HG02759 (cell line): ENCODE data around the gene CFAP99.
"Not testable (repeated sequence)": the region's sequence is repeated elsewhere in the genome, so short reads cannot be mapped to it uniquely, and the experiment has no call there.

ENCODE experiments used
- ATAC-seq: cut with Tn5 transposase; IDR thresholded peaks from one replicate; pipeline ENCODE4 v1.9.1; 2021; ENCODE audit warnings: mild to moderate bottlenecking, moderate library complexity; ENCODE audit not compliant: unreplicated experiment

Gene CFAP99

GRCh38 chr4:2418650-2419571 lies at the start of gene CFAP99:
Gene CFAP99, plus strand, starts transcription at chr4:2418955.
- ATAC-seq: peak; percentile 94

- no peak for ATAC-seq
These were observed 48.0 kb upstream of the CFAP99 start for GRCh38 chr4:2370597-2371320.

- ATAC-seq: no peak
These were observed 46.8 kb upstream of the CFAP99 start for GRCh38 chr4:2371765-2372487.

- no peak for ATAC-seq
These were observed 46.2 kb upstream of the CFAP99 start for GRCh38 chr4:2372488-2373030.

- ATAC-seq: no peak
These were observed 45.2 kb upstream of the CFAP99 start for GRCh38 chr4:2373532-2373931.

GRCh38 chr4:2375427-2375826 lies 43.3 kb upstream of the CFAP99 start:
- no peak for ATAC-seq

GRCh38 chr4:2377241-2377640 lies 41.5 kb upstream of the CFAP99 start:
- ATAC-seq: no peak

- ATAC-seq: no peak
These were observed 40.4 kb upstream of the CFAP99 start for GRCh38 chr4:2378401-2378800.

GRCh38 chr4:2378898-2379297 lies 39.9 kb upstream of the CFAP99 start:
- no peak for ATAC-seq

- ATAC-seq: not testable (repeated sequence)
These were observed 38.2 kb upstream of the CFAP99 start for GRCh38 chr4:2380589-2380988.

- not testable (repeated sequence) for ATAC-seq
These were observed 36.0 kb upstream of the CFAP99 start for GRCh38 chr4:2382769-2383202.

GRCh38 chr4:2383220-2383631 lies 35.5 kb upstream of the CFAP99 start:
- ATAC-seq: not testable (repeated sequence)

GRCh38 chr4:2383760-2384159 lies 35.0 kb upstream of the CFAP99 start:
- no peak for ATAC-seq

GRCh38 chr4:2384245-2384644 lies 34.5 kb upstream of the CFAP99 start:
- ATAC-seq: no peak

- ATAC-seq: no peak
These were observed 33.2 kb upstream of the CFAP99 start for GRCh38 chr4:2385516-2385915.

GRCh38 chr4:2386717-2387116 lies 32.0 kb upstream of the CFAP99 start:
- ATAC-seq: no peak

- no peak for ATAC-seq
These were observed 31.5 kb upstream of the CFAP99 start for GRCh38 chr4:2387218-2387617.

- no peak for ATAC-seq
These were observed 30.9 kb upstream of the CFAP99 start for GRCh38 chr4:2387829-2388228.

- ATAC-seq: no peak
These were observed 30.1 kb upstream of the CFAP99 start for GRCh38 chr4:2388429-2389182.

GRCh38 chr4:2389691-2390090 lies 29.1 kb upstream of the CFAP99 start:
- ATAC-seq: no peak
